Mesenchymal stem cell (in vitro differentiated cells and primary cell): ENCODE measurements around the gene ZNF254.

Source experiments
- DNase-seq: peaks from one replicate; pipeline ENCODE4 v3.0.0-alpha.2; 2013
- H2AFZ ChIP-seq: one replicate; pipeline ENCODE4 v1.6.1; 2013; ENCODE audit warnings: low read depth, mild to moderate bottlenecking, control low read depth, inconsistent platforms, low read length, moderate library complexity
- H2AK5ac ChIP-seq: 2 replicates; pipeline ENCODE4 v1.6.1; 2013; ENCODE audit warnings: low read length, moderate library complexity, mild to moderate bottlenecking, inconsistent platforms; ENCODE audit not compliant: severe bottlenecking
- H2BK120ac ChIP-seq: one replicate; pipeline ENCODE4 v1.6.1; 2013; ENCODE audit warnings: low read depth, mild to moderate bottlenecking, inconsistent platforms, low read length, moderate library complexity
- H2BK12ac ChIP-seq, 2 experiments: one replicate each; pipeline ENCODE4 v1.6.1; 2013; ENCODE audit warnings: inconsistent platforms in 2 of 2, low read length in 2 of 2, mild to moderate bottlenecking in 2 of 2, moderate library complexity in 2 of 2, control low read depth in 1 of 2
- H2BK15ac ChIP-seq: one replicate; pipeline ENCODE4 v1.6.1; 2013; ENCODE audit warnings: mild to moderate bottlenecking, low read depth, inconsistent platforms; ENCODE audit not compliant: poor library complexity, severe bottlenecking
- H2BK5ac ChIP-seq: 2 replicates; pipeline ENCODE4 v1.6.1; 2013; ENCODE audit warnings: low read depth, mild to moderate bottlenecking, low read length, control low read depth, inconsistent platforms; ENCODE audit not compliant: poor library complexity, severe bottlenecking
- H3K14ac ChIP-seq, 2 experiments: one replicate each; pipeline ENCODE4 v1.6.1; 2013; ENCODE audit warnings: inconsistent platforms in 2 of 2, low read length in 2 of 2, control low read depth in 1 of 2, mild to moderate bottlenecking in 1 of 2, moderate library complexity in 1 of 2
- H3K18ac ChIP-seq, 2 experiments: one replicate each; pipeline ENCODE4 v1.6.1; 2013; ENCODE audit warnings: inconsistent platforms in 2 of 2, low read length in 2 of 2, control low read depth in 1 of 2, low read depth in 1 of 2, mild to moderate bottlenecking in 1 of 2
- H3K23ac ChIP-seq, 2 experiments: one replicate each; pipeline ENCODE4 v1.6.1; 2013; ENCODE audit warnings: inconsistent platforms in 2 of 2, low read length in 2 of 2, mild to moderate bottlenecking in 2 of 2, moderate library complexity in 2 of 2, control low read depth in 1 of 2
- H3K27ac ChIP-seq: 2 replicates; pipeline ENCODE4 v1.5.1; 2013; ENCODE audit warnings: mild to moderate bottlenecking, moderate library complexity, low read length, control low read depth, inconsistent platforms; ENCODE audit not compliant: poor library complexity, severe bottlenecking
- H3K27me3 ChIP-seq, 2 experiments: 2 replicates each; pipeline versions ENCODE4 v1.6.1 to v1.7.0; 2013; ENCODE audit warnings: low read length in 2 of 2, mild to moderate bottlenecking in 2 of 2, moderate library complexity in 2 of 2, control low read depth in 1 of 2, inconsistent platforms in 1 of 2; ENCODE audit not compliant: control insufficient read depth in 1 of 2, insufficient read depth in 1 of 2
- H3K36me3 ChIP-seq, 2 experiments: 2 replicates each; pipeline versions ENCODE4 v1.6.1 to v1.7.0; 2013; ENCODE audit warnings: low read length in 2 of 2, control low read depth in 1 of 2, inconsistent platforms in 1 of 2, low read depth in 1 of 2, mild to moderate bottlenecking in 1 of 2; ENCODE audit not compliant: insufficient read depth in 2 of 2, control insufficient read depth in 1 of 2
- H3K4ac ChIP-seq, 2 experiments: one replicate each; pipeline ENCODE4 v1.6.1; 2013; ENCODE audit warnings: inconsistent platforms in 2 of 2, low read length in 2 of 2, mild to moderate bottlenecking in 2 of 2, moderate library complexity in 2 of 2, control low read depth in 1 of 2, low read depth in 1 of 2
- H3K4me1 ChIP-seq: 2 replicates; pipeline ENCODE4 v1.6.1; 2013; ENCODE audit warnings: low read depth, low read length, control low read depth; ENCODE audit not compliant: control insufficient read depth, insufficient read depth
- H3K4me2 ChIP-seq: 2 replicates; pipeline ENCODE4 v1.6.1; 2013; ENCODE audit warnings: low read length, mild to moderate bottlenecking, inconsistent platforms; ENCODE audit not compliant: poor library complexity, severe bottlenecking
- H3K4me3 ChIP-seq, 2 experiments: 2 replicates each; pipeline versions ENCODE4 v1.5.1 to v1.7.0; 2013; ENCODE audit warnings: low read length in 2 of 2, mild to moderate bottlenecking in 2 of 2, control low read depth in 1 of 2, low read depth in 1 of 2; ENCODE audit not compliant: insufficient read depth in 1 of 2
- H3K79me1 ChIP-seq: replicated peaks from 2 replicates; pipeline ENCODE4 v1.6.1; 2013; ENCODE audit warnings: mild to moderate bottlenecking, control low read depth, low read length, inconsistent platforms; ENCODE audit not compliant: poor library complexity, severe bottlenecking
- H3K9ac ChIP-seq: 2 replicates; pipeline ENCODE4 v1.7.0; 2013; ENCODE audit warnings: mild to moderate bottlenecking, low read length, moderate library complexity
- H3K9me3 ChIP-seq: 2 replicates; pipeline ENCODE4 v1.7.0; 2013; ENCODE audit warnings: mild to moderate bottlenecking, low read length; ENCODE audit not compliant: control insufficient read depth
- H4K8ac ChIP-seq: one replicate; pipeline ENCODE4 v1.6.1; 2013; ENCODE audit warnings: inconsistent platforms, mild to moderate bottlenecking, low read length, moderate library complexity
- H4K91ac ChIP-seq: one replicate; pipeline ENCODE4 v1.6.1; 2013; ENCODE audit warnings: mild to moderate bottlenecking, low read length, inconsistent platforms
- WGBS: methylation state at CpG from one replicate; pipeline ENCODE4 v1.1.7; 2013; ENCODE audit warnings: mixed read lengths; 5-methylcytosine and 5-hydroxymethylcytosine counted together

Gene ZNF254

DNA sequence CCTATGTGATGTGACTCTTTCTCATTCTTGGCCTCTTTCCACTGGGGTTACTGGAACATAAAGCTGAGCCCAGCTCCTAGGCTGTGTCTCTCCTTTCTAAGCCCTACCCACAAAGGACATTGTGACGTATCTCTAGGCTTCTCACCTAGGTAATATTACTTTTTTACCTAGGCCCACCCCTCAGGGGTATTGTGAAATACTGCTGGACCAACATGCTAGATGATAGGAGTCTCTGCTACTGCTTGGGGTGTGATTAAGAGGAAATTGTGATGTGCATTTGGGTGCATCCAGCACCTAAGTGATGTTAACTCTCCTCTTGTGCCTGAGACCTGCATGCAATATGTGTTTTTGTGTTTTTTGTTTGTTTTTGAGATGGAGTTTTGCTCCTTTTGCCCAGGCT, 22.8 kb upstream of the ZNF254 start:
- Histone ChIP-seq H4K91ac (no peak overlapping the region), H4K8ac (no peak overlapping the region), H3K23ac (no peak overlapping the region), H3K27me3 (no peaks in the 10 kb centered on the region), H2BK5ac (no peak overlapping the region), H2BK120ac (no peak overlapping the region), H3K9ac (no peak overlapping the region), H2BK12ac (no peak overlapping the region), H3K4ac (no peak overlapping the region), H3K4me3 (no peak overlapping the region), H2AFZ (no peak overlapping the region), H3K9me3 (no peaks in the 10 kb centered on the region), H3K36me3 (peaks cover 29 to 68% of the 10 kb centered on the region in 2 experiments), H3K4me2 (no peak overlapping the region), H2BK15ac (no peak overlapping the region), H3K79me1 (peaks cover 27% of the 10 kb centered on the region), H3K27ac (no peak overlapping the region), H3K18ac (no peak overlapping the region), H3K4me1 (no peaks in the 10 kb centered on the region), H3K14ac (no peak overlapping the region), H2AK5ac (no peak overlapping the region)
- no peak for DNase-seq
- WGBS, result no CpG with 5 or more reads among the region's 1 CpG

DNA sequence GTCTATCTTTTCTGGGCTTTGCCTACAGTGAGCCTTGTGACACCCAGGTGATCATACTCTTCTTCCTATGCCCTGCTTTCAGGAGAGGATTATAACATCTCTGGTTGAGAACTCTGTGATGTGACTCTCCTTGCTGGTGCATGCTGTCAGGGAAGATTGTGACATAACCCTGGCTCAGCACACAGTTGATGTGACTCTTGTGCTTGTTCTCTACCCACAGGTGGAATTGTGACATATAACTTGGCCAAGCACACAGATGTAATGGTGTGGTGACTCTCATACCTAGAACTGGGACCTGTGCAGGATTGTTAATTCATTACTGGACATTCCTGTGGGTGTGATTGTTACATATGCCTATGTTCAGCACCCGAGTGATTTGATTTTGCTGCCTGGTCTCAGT, 21.7 kb upstream of the ZNF254 start:
- no peak overlapping the region for H3K23ac ChIP-seq
- H3K4me3 ChIP-seq, result no peak overlapping the region
- H2BK15ac ChIP-seq, result no peak overlapping the region
- no peak overlapping the region for H2BK120ac ChIP-seq
- H3K27me3 ChIP-seq, result no peaks in the 10 kb centered on the region
- peaks cover 21% of the 10 kb centered on the region for H3K79me1 ChIP-seq
- H3K36me3 ChIP-seq, result peaks cover 21 to 57% of the 10 kb centered on the region in 2 experiments
- H3K9me3 ChIP-seq, result no peaks in the 10 kb centered on the region
- H2AFZ ChIP-seq, result no peak overlapping the region
- H4K91ac ChIP-seq, result no peak overlapping the region
- H2BK5ac ChIP-seq, result no peak overlapping the region
- no peak overlapping the region for H4K8ac ChIP-seq
- no peak overlapping the region for H3K27ac ChIP-seq
- no peak overlapping the region for H3K4ac ChIP-seq
- H3K18ac ChIP-seq, result no peak overlapping the region
- H2AK5ac ChIP-seq, result no peak overlapping the region
- 42% methylated on average over 1 of the region's 1 CpG for WGBS
- H3K14ac ChIP-seq, result no peak overlapping the region
- DNase-seq, result no peak
- H2BK12ac ChIP-seq, result no peak overlapping the region
- no peak overlapping the region for H3K9ac ChIP-seq
- H3K4me2 ChIP-seq, result no peak overlapping the region
- H3K4me1 ChIP-seq, result no peaks in the 10 kb centered on the region

DNA sequence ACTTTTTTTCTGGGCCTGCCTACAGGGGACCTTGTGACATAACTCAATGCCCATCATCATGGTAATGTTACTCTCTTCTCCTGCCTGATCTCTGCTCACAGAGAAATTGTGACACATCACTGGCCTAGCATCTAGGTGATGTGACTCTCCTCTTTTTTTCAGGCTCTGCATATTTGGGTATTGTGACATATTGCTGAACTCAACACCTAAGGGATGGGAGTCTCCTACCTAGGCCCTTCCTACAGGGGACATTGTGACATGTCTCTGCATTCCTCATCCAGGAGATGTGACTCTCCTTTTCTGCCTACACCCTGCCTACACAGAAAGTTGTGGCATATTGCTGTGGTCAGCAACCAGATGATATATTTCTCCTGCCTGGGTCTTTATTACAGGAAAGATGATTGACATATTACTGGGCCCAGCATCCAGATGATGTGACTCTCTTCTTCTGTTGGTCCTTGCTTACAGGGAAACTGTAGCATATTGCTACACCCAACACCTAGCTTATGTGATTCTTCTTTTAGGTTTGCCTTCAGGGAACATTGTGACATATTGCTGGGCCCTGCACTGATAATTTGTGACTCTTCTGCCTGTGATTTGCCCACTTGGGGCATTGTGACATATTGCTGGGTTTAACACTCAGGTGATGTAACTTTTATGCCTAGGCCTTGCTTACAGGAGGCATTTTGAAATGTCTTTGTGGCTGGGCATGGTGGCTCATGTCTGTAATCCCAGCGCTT, 21.0 kb upstream of the ZNF254 start:
- no peak overlapping the region for H4K91ac ChIP-seq
- H3K27me3 ChIP-seq, result no peaks in the 10 kb centered on the region
- no peak overlapping the region for H3K4me3 ChIP-seq
- no peak overlapping the region for H3K14ac ChIP-seq
- H3K4me1 ChIP-seq, result no peaks in the 10 kb centered on the region
- peaks cover 20 to 49% of the 10 kb centered on the region in 2 experiments for H3K36me3 ChIP-seq
- H3K9ac ChIP-seq, result no peak overlapping the region
- H2BK15ac ChIP-seq, result no peak overlapping the region
- H3K18ac ChIP-seq, result no peak overlapping the region
- H3K27ac ChIP-seq, result no peak overlapping the region
- H2BK12ac ChIP-seq, result no peak overlapping the region
- H3K23ac ChIP-seq, result no peak overlapping the region
- no peak for DNase-seq
- H3K4me2 ChIP-seq, result no peak overlapping the region
- no peak overlapping the region for H2BK120ac ChIP-seq
- peaks cover 21% of the 10 kb centered on the region for H3K79me1 ChIP-seq
- H3K9me3 ChIP-seq, result no peaks in the 10 kb centered on the region
- H2AK5ac ChIP-seq, result no peak overlapping the region
- H4K8ac ChIP-seq, result no peak overlapping the region
- 100% methylated on average over 1 of the region's 1 CpG for WGBS
- no peak overlapping the region for H3K4ac ChIP-seq
- H2AFZ ChIP-seq, result no peak overlapping the region
- no peak overlapping the region for H2BK5ac ChIP-seq

DNA sequence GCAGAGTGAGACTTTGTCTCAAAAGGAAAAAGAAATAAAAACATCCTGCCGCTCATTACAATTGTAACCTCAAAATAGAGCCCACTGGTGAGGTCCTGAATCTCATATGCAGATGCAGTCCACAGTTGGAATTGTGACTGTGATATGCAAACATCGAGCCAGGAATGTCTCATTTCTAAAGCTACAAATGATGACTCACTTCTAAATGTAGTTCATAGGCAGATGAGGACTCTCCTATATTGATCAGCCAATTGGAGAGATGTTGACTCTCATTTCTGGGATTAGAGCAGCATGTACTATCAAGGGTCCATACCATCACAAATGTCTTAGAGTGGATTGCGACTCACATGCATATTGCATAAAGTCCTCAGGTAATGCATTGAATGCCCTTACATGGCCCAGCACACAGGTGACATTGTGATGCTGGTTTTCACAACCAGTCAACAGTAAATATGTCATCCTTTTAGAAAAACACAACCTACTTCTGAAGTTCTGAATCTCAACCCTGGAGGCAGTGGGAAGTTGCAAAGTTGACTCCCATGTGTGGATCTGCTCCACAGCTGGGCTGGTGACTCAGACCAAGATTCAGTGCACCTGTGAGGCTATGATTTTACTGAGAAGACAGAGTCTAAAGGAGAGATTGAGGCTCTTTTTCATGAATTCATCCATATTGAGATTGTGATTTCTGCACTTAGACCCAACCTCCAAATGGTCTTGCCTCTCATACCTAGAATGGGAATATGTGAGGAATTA, 16.9 kb upstream of the ZNF254 start:
- no peaks in the 10 kb centered on the region for H3K4me1 ChIP-seq
- H2BK12ac ChIP-seq, result no peak overlapping the region
- H2AK5ac ChIP-seq, result no peak overlapping the region
- peaks cover 27 to 53% of the 10 kb centered on the region in 2 experiments for H3K36me3 ChIP-seq
- no peak overlapping the region for H3K4me2 ChIP-seq
- H4K8ac ChIP-seq, result no peak overlapping the region
- H3K14ac ChIP-seq, result no peak overlapping the region
- H3K27me3 ChIP-seq, result no peaks in the 10 kb centered on the region
- 100% methylated on average over 2 of the region's 3 CpGs for WGBS
- H2BK120ac ChIP-seq, result no peak overlapping the region
- H2AFZ ChIP-seq, result no peak overlapping the region
- no peak overlapping the region for H3K27ac ChIP-seq
- H3K23ac ChIP-seq, result no peak overlapping the region
- no peak overlapping the region for H4K91ac ChIP-seq
- no peak overlapping the region for H2BK5ac ChIP-seq
- H3K9me3 ChIP-seq, result peaks cover 16% of the 10 kb centered on the region
- H3K79me1 ChIP-seq, result peaks cover 24% of the 10 kb centered on the region
- H3K9ac ChIP-seq, result no peak overlapping the region
- no peak overlapping the region for H3K4ac ChIP-seq
- no peak overlapping the region for H3K18ac ChIP-seq
- H2BK15ac ChIP-seq, result no peak overlapping the region
- DNase-seq, result no peak
- no peak overlapping the region for H3K4me3 ChIP-seq
